AG04450 (cell line): Measurements from ENCODE around the gene PREX1. TPM values are rescaled to one million over a fixed set of nuclear protein-coding genes. Genes with fewer than 3 reads are reported as not detected.

Source experiments
- CTCF ChIA-PET: fragments of 300-600, 350-600 bp; formaldehyde crosslinking; extraction: SDS; loops from one replicate; lab custom pipeline; 2022; ENCODE audit warnings: antibody characterized with exemption, inconsistent platforms; lab: Charles Lee
- POLR2A ChIA-PET: fragments of 350-600 bp; formaldehyde crosslinking; extraction: SDS; loops from one replicate; lab custom pipeline; 2021; ENCODE audit warnings: antibody characterized with exemption, inconsistent platforms; lab: Yijun Ruan, JAX
- DNase-seq: peaks from one replicate; pipeline ENCODE4 v3.0.0-alpha.2; 2011; ENCODE audit warnings: low read depth, low spot score
- H3K27ac ChIP-seq: one replicate; pipeline ENCODE4 v1.5.1; 2012; ENCODE audit warnings: low read depth, low read length, control low read depth
- H3K27me3 ChIP-seq: one replicate; pipeline ENCODE4 v1.6.0; 2012; ENCODE audit warnings: low read length; ENCODE audit not compliant: control insufficient read depth, insufficient read depth
- H3K4me3 ChIP-seq: 2 replicates; pipeline ENCODE4 v1.5.1; 2011; ENCODE audit warnings: mild to moderate bottlenecking, low read depth, low read length, control low read depth
- H3K9me3 ChIP-seq: 2 replicates; pipeline ENCODE4 v1.5.1; 2012; ENCODE audit warnings: low read length; ENCODE audit not compliant: control insufficient read depth, insufficient read depth
- CTCF ChIP-seq: IDR thresholded peaks from 2 replicates; pipeline ENCODE4 v1.5.1; 2011; ENCODE audit warnings: low read depth, low read length, control low read depth, inconsistent platforms
- polyA plus RNA-seq: library from polyadenylated mRNA; depleted of rRNA; stranded (reverse); fragments of >200 nt; gene quantifications from 2 replicates; pipeline ENCODE4 v1.2.3, GENCODE V29; 2011

PREX1 gene
- polyA plus RNA-seq, 1 experiment = 0.69 TPM

DNA sequence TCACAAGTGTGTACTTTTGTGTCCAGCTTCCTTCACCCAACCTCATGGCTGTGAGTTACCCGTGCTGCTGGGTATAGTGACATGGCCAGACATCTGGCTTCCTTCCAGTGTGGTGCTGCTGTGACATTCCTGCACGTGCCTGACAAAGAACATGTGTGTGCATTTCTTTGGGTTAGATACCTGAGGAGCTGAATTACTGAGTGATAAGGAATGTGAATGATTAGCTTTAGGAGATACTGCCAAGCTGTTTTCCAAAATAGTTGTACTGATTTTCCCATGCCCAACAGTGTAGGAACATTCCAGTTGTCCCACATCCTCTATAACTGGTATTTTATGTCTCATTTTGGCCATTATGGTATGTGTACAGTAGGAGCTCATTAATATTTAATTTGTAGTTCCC, 132.5 kb downstream of the PREX1 start:
- no peak overlapping the region for H3K4me3 ChIP-seq
- POLR2A ChIA-PET = interaction anchor here (0.6 to 0.7 kb wide), 2 partner anchors 10 to 78 kb away, joined by 3 to 5 read pairs; no protein-coding TSS in a partner anchor
- DNase-seq = no peak
- H3K27me3 ChIP-seq = no peaks in the 10 kb centered on the region
- no peaks in the 10 kb centered on the region for H3K9me3 ChIP-seq
- TF ChIP-seq CTCF = no peak
- H3K27ac ChIP-seq = no peak overlapping the region
- CTCF ChIA-PET = interaction anchor here (1.8 kb wide), 1 partner anchor 38 kb away, joined by 4 read pairs; no protein-coding TSS in a partner anchor

- no peak for DNase-seq
- no peak overlapping the region for H3K4me3 ChIP-seq
- no peak overlapping the region for H3K27ac ChIP-seq
- H3K9me3 ChIP-seq = no peaks in the 10 kb centered on the region
- POLR2A ChIA-PET = interaction anchor here (0.6 kb wide), 1 partner anchor 79 kb away, joined by 5 read pairs; no protein-coding TSS in a partner anchor
- no peaks in the 10 kb centered on the region for H3K27me3 ChIP-seq
- CTCF ChIA-PET = no interaction called here
- no peak for TF ChIP-seq CTCF
These were observed 133.4 kb downstream of the PREX1 start for GRCh38 chr20:48694381-48694865.

DNA sequence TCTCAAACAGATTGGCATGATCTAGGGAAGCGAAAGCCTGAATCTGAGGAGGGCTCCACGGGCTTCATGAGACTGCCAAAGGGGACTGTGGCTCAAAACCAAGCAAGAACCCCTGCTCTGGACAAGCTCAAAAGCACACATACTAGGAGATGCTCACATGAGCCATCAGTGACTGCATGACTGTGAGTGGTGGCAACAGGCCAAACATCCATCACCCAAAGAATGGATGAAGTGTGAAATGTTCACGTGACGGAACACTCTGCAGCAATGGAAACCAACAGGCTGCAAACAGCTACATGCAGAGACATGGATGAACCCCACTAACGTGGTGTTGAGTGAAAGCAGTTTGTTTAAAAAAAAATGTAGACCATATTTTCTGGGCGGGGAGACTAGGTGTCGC, 136.3 kb downstream of the PREX1 start:
- H3K4me3 ChIP-seq = no peak overlapping the region
- no peaks in the 10 kb centered on the region for H3K9me3 ChIP-seq
- no peak for DNase-seq
- POLR2A ChIA-PET = no interaction called here
- H3K27me3 ChIP-seq = no peaks in the 10 kb centered on the region
- TF ChIP-seq CTCF = no peak
- no peak overlapping the region for H3K27ac ChIP-seq
- CTCF ChIA-PET = interaction anchor here (1.0 kb wide), 1 partner anchor 70 kb away, joined by 3 read pairs; no protein-coding TSS in a partner anchor

GRCh38 chr20:48690888-48691287, 136.9 kb downstream of the PREX1 start:
- Histone ChIP-seq H3K27me3 (no peaks in the 10 kb centered on the region), H3K4me3 (no peak overlapping the region), H3K9me3 (no peaks in the 10 kb centered on the region), H3K27ac (no peak overlapping the region)
- no peak for DNase-seq
- ChIA-PET CTCF (interaction anchor here (0.6 to 1.2 kb wide), 4 partner anchors 33 to 1409 kb away, joined by 3 to 10 read pairs (median 4); no protein-coding TSS in a partner anchor), POLR2A (no interaction called here)
- no peak for TF ChIP-seq CTCF

GRCh38 chr20:48689874-48690571, 137.8 kb downstream of the PREX1 start:
- DNase-seq = no peak
- no peak for TF ChIP-seq CTCF
- POLR2A ChIA-PET = no interaction called here
- Histone ChIP-seq H3K4me3 (no peak overlapping the region), H3K27ac (no peak overlapping the region), H3K9me3 (no peaks in the 10 kb centered on the region), H3K27me3 (no peaks in the 10 kb centered on the region)
- CTCF ChIA-PET = interaction anchor here (1.2 kb wide), 1 partner anchor 33 kb away, joined by 4 read pairs; no protein-coding TSS in a partner anchor
